ENCODE measurements around the gene TWF2.

GRCh38 chr3:52185837-52186236, 53.1 kb downstream of the TWF2 start:
- TF ChIP-seq POLR2A (IDR thresholded peaks at IDR 0.05; ENCODE audit: low read length) (no peak), GATA1 (IDR thresholded peaks at IDR 0.05; ENCODE audit: low read depth, low read length) (no peak)
